Measurements from ENCODE around the gene FBXO47. TPM values are rescaled to one million over a fixed set of nuclear protein-coding genes. Genes with fewer than 3 reads are reported as not detected.

FBXO47 gene
- total RNA-seq, 4 donors from 2014 or later, result not detected

GRCh38 chr17:38894276-38894675 lies 72.9 kb downstream of the FBXO47 start:
- H3K9me3 ChIP-seq, result no peaks in the 10 kb centered on the region
- H3K36me3 ChIP-seq, result peaks cover 0 to 10% of the 10 kb centered on the region in 2 donors
- peak overlapping the region; percentile 50 to 78 (median 68) for H3K27ac ChIP-seq
- intact Hi-C loops (cut with DNase I; ENCODE audit: low total_unique reads) (no loop called here), in situ Hi-C loops (cut with MboI; ENCODE audit: low sequenced_read_pairs in 4 of 4) (loop anchor here in 1 of 4 donors (25.0 kb wide), 1 partner anchor 93 kb away; no protein-coding TSS in a partner anchor)
- H3K4me1 ChIP-seq, result peaks cover 41 to 49% of the 10 kb centered on the region in 2 donors
- ATAC-seq (no peak), DNase-seq (no peak)
- no peak overlapping the region for H3K4me3 ChIP-seq
- no peak for TF ChIP-seq POLR2A (IDR thresholded peaks at IDR 0.05)
- H3K27me3 ChIP-seq, result no peaks in the 10 kb centered on the region

GRCh38 chr17:38893607-38894006 lies 73.6 kb downstream of the FBXO47 start:
- H3K27me3 ChIP-seq, result no peaks in the 10 kb centered on the region
- intact Hi-C loops (cut with DNase I; ENCODE audit: low total_unique reads), result no loop called here
- TF ChIP-seq POLR2A (IDR thresholded peaks at IDR 0.05) (no peak), CTCF (IDR thresholded peaks at IDR 0.05 in 4 of 5, conservative IDR thresholded peaks at IDR 0.05 in 1 of 5) (no peak)
- peaks cover 36 to 44% of the 10 kb centered on the region in 2 donors for H3K4me1 ChIP-seq
- no peak for DNase-seq
- ATAC-seq, result no peak
- peak overlapping the region; percentile 50 to 78 (median 68) for H3K27ac ChIP-seq
- H3K36me3 ChIP-seq, result peaks cover 0 to 10% of the 10 kb centered on the region in 2 donors
- no peaks in the 10 kb centered on the region for H3K9me3 ChIP-seq
- no peak overlapping the region for H3K4me3 ChIP-seq
- in situ Hi-C loops (cut with MboI; ENCODE audit: low sequenced_read_pairs in 4 of 4), result loop anchor here in 1 of 4 donors (25.0 kb wide), 1 partner anchor 94 kb away; no protein-coding TSS in a partner anchor

- H3K36me3 ChIP-seq, result peaks cover 0 to 10% of the 10 kb centered on the region in 2 donors
- DNase-seq, result no peak
- in situ Hi-C loops (cut with MboI; ENCODE audit: low sequenced_read_pairs in 4 of 4), result loop anchor here in 1 of 4 donors (25.0 kb wide), 1 partner anchor 94 kb away; no protein-coding TSS in a partner anchor
Observed at GRCh38 chr17:38893113-38893512, 74.1 kb downstream of the FBXO47 start.

GRCh38 chr17:38892620-38893019 lies 74.6 kb downstream of the FBXO47 start:
- in situ Hi-C loops (cut with MboI; ENCODE audit: low sequenced_read_pairs in 4 of 4), result loop anchor here in 1 of 4 donors (25.0 kb wide), 1 partner anchor 95 kb away; no protein-coding TSS in a partner anchor
- H3K27me3 ChIP-seq, result no peaks in the 10 kb centered on the region
- DNase-seq, result no peak
- no peak overlapping the region for H3K4me3 ChIP-seq
- no peak for ATAC-seq
- H3K27ac ChIP-seq, result peak overlapping the region in 1 of 4 donors; percentile 32
- H3K4me1 ChIP-seq, result peaks cover 26 to 34% of the 10 kb centered on the region in 2 donors
- intact Hi-C loops (cut with DNase I; ENCODE audit: low total_unique reads), result no loop called here
- no peaks in the 10 kb centered on the region for H3K9me3 ChIP-seq
- H3K36me3 ChIP-seq, result peaks cover 0 to 10% of the 10 kb centered on the region in 2 donors
- TF ChIP-seq POLR2A (IDR thresholded peaks at IDR 0.05), result no peak
- TF ChIP-seq CTCF (IDR thresholded peaks at IDR 0.05 in 4 of 5, conservative IDR thresholded peaks at IDR 0.05 in 1 of 5), result no peak

More at GRCh38 chr17:38893113-38893512, 74.1 kb downstream of the FBXO47 start:
- no peak for TF ChIP-seq POLR2A (IDR thresholded peaks at IDR 0.05)
- TF ChIP-seq CTCF (IDR thresholded peaks at IDR 0.05 in 4 of 5, conservative IDR thresholded peaks at IDR 0.05 in 1 of 5), result no peak
- intact Hi-C loops (cut with DNase I; ENCODE audit: low total_unique reads), result no loop called here
- H3K4me1 ChIP-seq, result peaks cover 31 to 39% of the 10 kb centered on the region in 2 donors
- no peak overlapping the region for H3K4me3 ChIP-seq
- peak overlapping the region; percentile 50 to 78 (median 68) for H3K27ac ChIP-seq
- no peaks in the 10 kb centered on the region for H3K27me3 ChIP-seq
- ATAC-seq, result no peak
- H3K9me3 ChIP-seq, result no peaks in the 10 kb centered on the region

GRCh38 chr17:38892083-38892482 lies 75.1 kb downstream of the FBXO47 start:
- in situ Hi-C loops (cut with MboI; ENCODE audit: low sequenced_read_pairs in 4 of 4), result loop anchor here in 1 of 4 donors (25.0 kb wide), 1 partner anchor 95 kb away; no protein-coding TSS in a partner anchor
- Histone ChIP-seq H3K4me3 (no peak overlapping the region), H3K27ac (peak overlapping the region in 1 of 4 donors; percentile 32), H3K27me3 (no peaks in the 10 kb centered on the region), H3K9me3 (no peaks in the 10 kb centered on the region), H3K4me1 (peaks cover 20 to 32% of the 10 kb centered on the region in 2 donors), H3K36me3 (peaks cover 0 to 10% of the 10 kb centered on the region in 2 donors)
- TF ChIP-seq CTCF (IDR thresholded peaks at IDR 0.05 in 4 of 5, conservative IDR thresholded peaks at IDR 0.05 in 1 of 5), result no peak
- DNase-seq (no peak), ATAC-seq (no peak)
- intact Hi-C loops (cut with DNase I; ENCODE audit: low total_unique reads), result no loop called here
